ENCODE measurements around the gene SLC66A3. TPM values are rescaled to one million over a fixed set of nuclear protein-coding genes. Genes with fewer than 3 reads are reported as not detected.

The SLC66A3 gene
- total RNA-seq, 1 donor from 2014 or later: 53.4 TPM

DNA sequence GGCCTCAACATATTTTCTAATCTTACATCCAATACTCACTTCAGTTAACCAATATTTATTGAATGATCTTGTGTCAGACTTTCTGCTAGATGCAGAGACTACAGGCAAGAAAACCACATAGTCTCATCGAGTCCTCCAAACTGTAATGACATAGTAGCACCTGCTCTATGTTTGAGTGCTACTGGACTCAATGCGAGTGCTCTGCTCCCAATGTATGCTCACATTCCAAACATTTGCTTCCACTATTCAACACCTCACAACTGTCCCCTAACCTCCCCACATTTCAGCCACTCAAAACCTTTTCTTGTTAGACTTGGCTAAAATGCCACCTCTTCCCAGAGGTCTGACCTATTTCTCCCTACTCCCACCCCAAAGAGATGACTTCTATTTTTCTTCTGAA, 65.2 kb downstream of the SLC66A3 start:
- DNase-seq: no peak

DNA sequence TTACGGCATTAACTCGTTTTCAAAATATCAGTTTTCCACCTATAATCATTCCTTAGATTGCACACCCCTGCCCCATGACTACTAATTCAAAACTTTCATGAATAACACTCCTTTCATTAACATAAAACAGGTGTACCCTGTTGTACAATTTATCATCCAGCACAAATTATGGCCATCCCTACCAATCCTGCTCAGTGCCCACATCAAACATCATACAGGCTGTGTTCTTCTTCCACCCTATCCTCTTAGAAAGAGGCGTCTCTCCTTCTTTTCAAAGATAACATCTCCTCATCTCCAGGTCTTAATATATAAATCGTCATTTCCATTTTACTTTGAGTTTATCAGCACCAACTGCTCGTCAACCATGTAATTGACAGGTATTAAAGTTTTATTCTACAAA, 67.6 kb downstream of the SLC66A3 start:
- no peak for DNase-seq

DNA sequence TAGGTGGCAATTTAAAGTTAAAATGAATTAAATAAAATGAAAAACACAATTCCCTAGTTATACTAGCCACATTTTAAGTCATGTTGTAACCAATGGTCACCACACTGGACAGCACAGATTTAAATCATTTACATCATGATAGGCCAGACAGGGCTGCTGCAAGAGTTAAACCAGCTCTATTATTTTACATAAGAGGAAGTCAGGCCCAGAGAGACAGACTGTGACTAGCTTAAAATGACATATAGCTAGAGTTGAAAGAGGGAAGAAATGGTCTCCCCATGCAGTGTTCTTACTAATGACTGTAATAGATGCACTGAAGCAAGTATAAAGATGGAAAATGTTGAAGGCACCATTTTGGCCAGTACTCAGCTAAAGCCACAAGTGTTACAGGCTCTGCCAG, 69.6 kb downstream of the SLC66A3 start:
- no peak for DNase-seq

DNA sequence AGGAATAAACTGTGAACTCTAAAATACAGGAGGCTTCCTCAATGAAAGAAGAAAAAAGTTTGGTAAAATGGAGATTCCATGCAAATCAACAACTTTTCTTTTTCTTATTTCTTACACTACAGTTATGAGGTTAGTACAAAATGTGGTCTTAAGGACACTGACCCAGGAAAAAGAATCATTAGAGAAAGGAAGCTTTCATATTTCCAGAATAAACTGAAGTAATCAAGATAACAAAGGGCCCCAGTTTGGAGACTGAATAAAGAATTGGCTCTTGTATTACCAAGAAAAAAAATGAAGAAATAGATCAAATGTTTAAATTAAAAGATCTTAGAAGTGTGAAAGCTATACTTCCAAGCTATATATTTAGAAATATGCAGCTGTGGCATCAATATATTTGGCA, 72.3 kb downstream of the SLC66A3 start:
- no peak for DNase-seq

Other genes starting within 250 kb of the SLC66A3 start
- gene KCNF1, start 243.5 kb upstream of the SLC66A3 start, total RNA-seq: 1.0 and 1.9 TPM in 2 replicates
- gene ROCK2, start 189.2 kb downstream of the SLC66A3 start, total RNA-seq: 65.9 and 83.3 TPM in 2 replicates

Data from dermis blood vessel endothelial cell (primary cell).